Stimulated activated effector memory CD8-positive, alpha-beta T cell treated with anti-CD3 and anti-CD28 coated beads, Interleukin-12 subunit alpha, Interleukin-12 subunit beta, amount 100 ng/mL, for 72 hours (primary cell): Measurements from ENCODE around the gene SERAC1.

Experiments
- ATAC-seq: fragments of 150-1000 bp; cut with Tn5 transposase; 2 replicates; pipeline ENCODE4 v1.10.0; 2021
- DNase-seq, 2 donors: peaks; one replicate each; pipeline ENCODE4 v3.0.0; 2021 to 2022; ENCODE audit warnings: low spot score in 2 of 2
- H3K27ac Mint-ChIP-seq: one replicate; pipeline ENCODE4 v1.8.0; 2022; ENCODE audit warnings: mild to moderate bottlenecking, mixed read lengths
- H3K36me3 Mint-ChIP-seq: one replicate; pipeline ENCODE4 v1.8.0; 2022; ENCODE audit warnings: mild to moderate bottlenecking, mixed read lengths
- H3K4me1 Mint-ChIP-seq: one replicate; pipeline ENCODE4 v1.8.0; 2022; ENCODE audit warnings: mixed read lengths
- H3K4me3 Mint-ChIP-seq: one replicate; pipeline ENCODE4 v1.8.0; 2022; ENCODE audit warnings: mild to moderate bottlenecking, mixed read lengths
- H3K9me3 Mint-ChIP-seq: one replicate; pipeline ENCODE4 v1.8.0; 2022; ENCODE audit warnings: mixed read lengths

Gene SERAC1

DNA sequence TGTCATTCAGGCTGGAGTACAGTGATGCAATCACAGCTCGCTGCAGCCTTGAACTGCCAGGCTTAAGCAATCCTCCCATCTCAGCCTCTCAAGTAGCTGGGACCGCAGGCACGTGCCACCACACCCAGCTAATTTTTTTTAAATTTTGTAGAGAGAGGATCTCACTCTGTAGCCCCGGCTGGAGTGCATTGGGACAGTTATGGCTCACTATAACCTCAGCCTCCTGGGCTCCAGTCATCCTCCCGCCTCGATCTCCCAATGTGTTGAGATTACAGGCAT lies 86.5 kb downstream of the SERAC1 start:
- Mint-ChIP-seq H3K9me3 (no peaks in the 10 kb centered on the region), H3K27ac (no peak overlapping the region), H3K4me3 (no peak overlapping the region), H3K36me3 (peaks cover 99% of the 10 kb centered on the region), H3K4me1 (no peaks in the 10 kb centered on the region)
- DNase-seq (no peak), ATAC-seq (no peak)

DNA sequence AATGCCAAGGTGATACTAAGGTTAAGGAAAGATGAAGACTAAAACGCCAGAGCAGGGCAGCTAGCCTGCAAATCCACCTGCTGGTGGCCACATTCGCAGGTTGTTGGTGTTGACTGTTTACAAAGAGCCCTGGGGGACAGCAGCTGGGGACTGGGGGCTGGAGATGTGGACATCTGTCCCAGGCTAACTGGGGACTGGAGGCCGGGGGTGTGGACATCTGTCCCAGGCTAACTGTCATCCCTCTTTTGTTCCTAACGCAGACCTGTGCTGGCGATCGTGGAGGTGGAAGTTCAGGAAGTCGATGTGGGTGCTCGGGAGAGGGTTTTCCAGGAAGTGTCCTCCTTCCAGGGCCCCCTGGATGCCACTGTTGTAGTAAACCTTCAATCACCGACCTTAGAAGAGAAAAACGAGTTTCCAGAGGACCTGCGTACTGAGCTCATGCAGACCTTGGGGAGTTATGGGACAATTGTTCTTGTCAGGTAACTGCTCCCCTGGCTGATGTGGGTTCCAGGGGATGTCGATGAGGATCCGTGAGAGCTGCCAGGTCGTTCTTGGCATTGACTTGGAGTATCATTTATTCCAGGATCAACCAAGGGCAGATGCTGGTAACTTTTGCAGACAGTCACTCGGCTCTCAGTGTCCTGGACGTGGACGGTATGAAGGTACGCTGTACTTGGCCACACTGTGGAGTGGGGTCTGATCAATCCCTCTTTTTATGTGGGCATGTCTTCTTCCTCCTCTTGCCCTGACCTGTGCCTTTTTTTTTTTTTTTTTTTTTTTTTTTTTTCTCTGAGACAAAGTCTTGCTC lies 87.0 kb downstream of the SERAC1 start:
- H3K4me3 Mint-ChIP-seq = no peak overlapping the region
- no peak overlapping the region for H3K27ac Mint-ChIP-seq
- peaks cover 99% of the 10 kb centered on the region for H3K36me3 Mint-ChIP-seq
- ATAC-seq = no peak
- H3K9me3 Mint-ChIP-seq = no peaks in the 10 kb centered on the region
- no peaks in the 10 kb centered on the region for H3K4me1 Mint-ChIP-seq
- no peak for DNase-seq

DNA sequence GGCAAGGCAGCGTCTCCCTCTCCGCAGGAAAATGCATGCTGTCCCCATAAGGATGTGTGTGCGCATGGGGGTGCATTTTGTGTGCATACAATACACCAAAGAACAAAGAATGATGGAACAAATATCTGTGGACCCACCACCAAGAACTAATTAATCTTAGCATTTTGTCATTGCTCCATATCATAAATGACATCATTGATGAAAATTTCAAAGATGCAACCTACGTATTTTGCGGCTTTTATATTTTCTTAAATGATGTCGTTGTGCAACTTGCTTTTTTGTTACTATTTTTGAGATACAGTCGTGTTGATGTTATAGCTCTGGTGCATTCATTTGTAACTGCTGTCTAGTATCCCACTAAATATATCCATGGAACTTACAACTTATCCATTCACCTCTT lies 89.7 kb downstream of the SERAC1 start:
- DNase-seq (no peak), ATAC-seq (no peak)
- Mint-ChIP-seq H3K27ac (no peak overlapping the region), H3K4me3 (no peak overlapping the region), H3K4me1 (no peaks in the 10 kb centered on the region), H3K36me3 (peaks cover 98% of the 10 kb centered on the region), H3K9me3 (no peaks in the 10 kb centered on the region)

DNA sequence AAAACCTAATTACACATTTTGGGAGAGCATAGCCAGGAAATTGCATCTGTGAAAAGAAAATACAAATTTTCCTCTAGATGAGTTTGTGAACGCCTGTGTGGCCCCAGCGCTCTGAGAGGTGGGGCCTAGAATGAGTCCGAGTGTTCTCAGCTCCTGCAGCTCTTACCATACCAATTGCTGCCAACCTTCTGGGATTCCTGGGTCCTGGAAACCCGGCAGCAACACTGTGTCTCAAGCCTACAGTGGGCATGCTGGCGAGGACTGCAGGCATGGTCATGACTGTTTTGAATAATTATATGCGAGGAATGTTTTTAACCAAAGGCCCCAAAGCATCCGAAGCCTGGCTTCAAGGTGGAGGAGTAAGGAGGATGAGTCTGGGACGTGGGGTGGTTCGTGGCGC lies 90.4 kb downstream of the SERAC1 start:
- Mint-ChIP-seq H3K36me3 (peaks cover 95% of the 10 kb centered on the region), H3K4me3 (no peak overlapping the region), H3K4me1 (no peaks in the 10 kb centered on the region), H3K27ac (no peak overlapping the region), H3K9me3 (no peaks in the 10 kb centered on the region)
- ATAC-seq (no peak), DNase-seq (no peak)

DNA sequence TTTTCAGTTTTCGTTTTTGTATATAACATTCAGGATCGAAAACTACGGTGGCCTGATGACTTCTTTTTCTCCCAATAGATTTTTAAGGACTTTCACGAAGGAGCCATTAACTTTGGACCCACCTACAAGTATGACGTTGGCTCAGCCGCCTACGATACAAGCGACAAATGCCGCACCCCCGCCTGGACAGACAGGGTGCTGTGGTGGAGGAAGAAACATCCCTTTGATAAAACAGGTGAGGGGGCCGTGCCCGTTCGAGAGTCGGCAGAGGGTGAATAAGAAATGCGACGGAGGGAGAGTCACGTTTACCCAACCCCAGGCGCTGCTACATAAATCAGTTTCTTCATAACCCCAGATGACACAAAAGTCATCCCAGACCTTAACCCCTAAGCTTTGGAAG lies 91.5 kb downstream of the SERAC1 start:
- H3K4me1 Mint-ChIP-seq = peaks cover 7% of the 10 kb centered on the region
- H3K9me3 Mint-ChIP-seq = no peaks in the 10 kb centered on the region
- DNase-seq = no peak
- no peak for ATAC-seq
- H3K4me3 Mint-ChIP-seq = no peak overlapping the region
- no peak overlapping the region for H3K27ac Mint-ChIP-seq
- peaks cover 91% of the 10 kb centered on the region for H3K36me3 Mint-ChIP-seq

DNA sequence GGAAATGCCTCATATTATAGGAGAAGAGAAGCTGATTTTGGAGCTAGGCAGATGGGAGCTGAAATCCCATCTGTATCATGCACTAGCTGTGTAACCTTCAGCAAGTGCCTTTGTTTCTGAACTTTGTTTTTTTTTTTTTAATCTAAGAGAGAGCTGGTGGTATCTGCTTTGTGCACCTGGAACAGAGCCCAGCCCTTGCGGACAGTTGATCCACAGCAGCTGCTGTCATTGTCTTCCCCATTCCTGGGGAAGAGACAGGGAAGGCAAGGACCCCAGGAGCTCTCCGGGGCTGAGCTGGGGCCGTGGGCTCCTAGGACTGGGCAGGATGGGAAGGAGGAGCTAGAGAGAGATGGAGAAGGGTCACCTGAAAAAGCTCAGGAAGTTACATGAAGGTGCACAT lies 94.3 kb downstream of the SERAC1 start:
- Mint-ChIP-seq H3K4me1 (peaks cover 14% of the 10 kb centered on the region), H3K9me3 (no peaks in the 10 kb centered on the region), H3K4me3 (no peak overlapping the region), H3K36me3 (peaks cover 63% of the 10 kb centered on the region), H3K27ac (no peak overlapping the region)
- no peak for ATAC-seq
- no peak for DNase-seq

DNA sequence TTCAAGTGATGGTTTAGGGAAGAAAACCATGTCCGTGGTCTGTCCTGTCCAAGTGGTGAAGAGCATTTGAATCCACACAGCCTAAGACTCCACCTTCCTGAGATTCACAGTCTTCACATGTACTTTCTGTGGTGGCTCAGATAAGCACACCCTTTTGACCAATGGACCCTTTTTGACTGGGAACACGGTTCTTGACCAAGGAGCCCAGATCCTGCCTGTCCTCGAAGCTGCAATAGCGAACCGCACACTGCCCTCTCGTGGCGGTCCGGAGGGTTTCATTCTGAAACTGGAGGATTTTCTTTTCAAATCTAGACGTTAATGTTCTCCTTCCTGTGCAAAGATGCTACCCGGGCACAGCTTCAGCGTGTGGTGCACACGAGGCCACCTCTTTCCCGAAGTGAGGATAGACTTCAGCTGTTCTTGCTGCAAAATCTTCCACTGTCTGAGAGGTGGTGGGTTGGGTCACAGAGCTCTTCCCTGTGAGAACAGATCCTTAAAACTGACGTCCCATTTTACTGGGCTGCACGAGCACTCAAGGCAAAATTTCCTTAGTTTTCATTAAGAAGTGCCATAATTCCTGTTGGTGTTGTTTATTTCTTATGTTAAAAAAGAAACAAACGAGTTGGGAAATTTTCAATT lies 95.9 kb downstream of the SERAC1 start:
- DNase-seq = peak; percentile 53 to 80
- Mint-ChIP-seq H3K36me3 (peaks cover 60% of the 10 kb centered on the region), H3K4me1 (peaks cover 28% of the 10 kb centered on the region), H3K9me3 (no peaks in the 10 kb centered on the region), H3K4me3 (no peak overlapping the region), H3K27ac (peak overlapping the region; percentile 38)
- peak; percentile 70 for ATAC-seq

DNA sequence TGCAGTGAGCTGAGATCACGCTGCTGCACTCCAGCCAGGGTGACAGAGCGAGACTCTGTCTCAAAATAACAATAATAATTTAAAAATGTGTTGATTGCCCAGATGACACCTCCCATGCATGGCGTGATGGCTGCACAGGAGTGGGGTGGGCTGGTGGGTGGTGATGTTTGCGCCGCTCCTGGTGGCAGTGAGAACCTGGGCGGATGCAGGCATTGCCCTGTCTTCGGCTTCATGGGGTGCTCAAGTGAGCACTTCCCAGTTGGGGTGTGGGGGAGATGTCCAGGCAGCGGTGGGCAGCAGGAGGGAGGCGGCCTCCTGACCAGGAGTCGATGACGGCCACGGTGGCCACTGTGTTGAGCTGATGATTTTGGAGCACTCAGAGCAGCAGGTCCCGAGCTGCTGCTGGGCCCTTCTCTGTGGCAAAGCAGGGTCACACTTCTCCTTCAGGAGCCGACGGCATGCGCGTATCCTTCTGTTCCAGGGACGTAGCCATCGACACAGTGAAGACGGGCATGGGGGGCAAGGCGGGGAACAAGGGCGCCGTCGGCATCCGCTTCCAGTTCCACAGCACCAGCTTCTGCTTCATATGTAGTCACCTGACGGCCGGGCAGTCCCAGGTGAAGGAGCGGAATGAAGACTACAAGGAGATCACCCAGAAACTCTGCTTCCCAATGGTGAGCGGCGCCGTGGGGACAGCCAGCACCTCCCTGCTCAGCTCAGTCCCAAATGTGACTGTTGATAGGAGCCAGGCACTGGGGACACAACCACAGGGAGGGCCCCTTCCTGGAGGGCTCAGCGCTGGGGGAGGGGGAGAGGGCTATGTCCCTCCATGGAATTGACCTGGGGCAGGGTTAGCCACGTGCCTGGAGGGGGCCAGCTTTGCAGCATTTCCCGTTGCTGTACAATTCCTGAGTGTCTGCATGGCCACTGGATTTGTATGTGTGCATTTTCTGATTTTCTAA lies 96.7 kb downstream of the SERAC1 start:
- Mint-ChIP-seq H3K4me1 (peaks cover 28% of the 10 kb centered on the region), H3K27ac (peak overlapping the region; percentile 38), H3K4me3 (no peak overlapping the region), H3K36me3 (peaks cover 55% of the 10 kb centered on the region), H3K9me3 (no peaks in the 10 kb centered on the region)
- ATAC-seq (peak; percentile 9), DNase-seq (no peak)

DNA sequence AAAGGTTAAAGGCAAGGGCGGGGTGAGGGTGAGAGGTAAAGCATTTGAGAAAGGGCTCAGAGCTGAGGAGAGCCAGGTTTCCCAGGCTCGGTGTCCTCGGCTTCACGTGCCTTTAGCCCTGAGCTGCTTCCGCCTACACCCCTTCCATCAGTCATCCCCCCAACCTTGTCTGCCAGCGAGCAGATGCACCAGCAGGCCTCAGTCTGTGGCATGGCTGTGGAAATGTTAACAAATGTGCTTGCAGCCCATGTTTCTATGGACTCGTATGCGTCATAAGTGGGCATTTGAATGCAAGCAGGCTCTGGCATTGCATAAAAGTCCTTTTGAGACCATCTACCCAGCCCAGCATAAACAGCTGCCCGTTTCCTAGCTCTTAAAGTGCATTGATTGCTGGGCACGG lies 97.5 kb downstream of the SERAC1 start:
- Mint-ChIP-seq H3K4me1 (peaks cover 28% of the 10 kb centered on the region), H3K4me3 (no peak overlapping the region), H3K27ac (no peak overlapping the region), H3K36me3 (peaks cover 46% of the 10 kb centered on the region), H3K9me3 (no peaks in the 10 kb centered on the region)
- DNase-seq (no peak), ATAC-seq (no peak)

DNA sequence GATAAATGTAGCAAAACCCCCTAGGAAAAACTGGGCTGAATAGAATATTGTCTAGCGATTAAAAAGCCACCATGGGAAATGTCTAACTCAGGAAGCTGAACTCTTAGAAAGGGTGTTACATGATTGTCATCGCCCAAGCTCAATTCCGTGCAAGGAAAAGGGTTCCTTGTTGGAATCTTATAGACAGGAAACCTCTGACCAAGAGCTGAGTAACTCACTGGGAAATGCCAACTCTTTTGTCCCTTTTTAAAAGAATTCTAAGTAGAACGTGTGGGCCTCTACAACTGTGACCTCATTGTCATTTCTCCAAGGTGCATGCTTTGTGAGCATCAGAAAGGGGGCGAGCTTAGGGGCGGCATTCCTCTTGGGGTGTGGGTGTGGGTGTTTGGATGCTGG lies 98.3 kb downstream of the SERAC1 start:
- no peaks in the 10 kb centered on the region for H3K9me3 Mint-ChIP-seq
- peaks cover 40% of the 10 kb centered on the region for H3K36me3 Mint-ChIP-seq
- H3K4me3 Mint-ChIP-seq = no peak overlapping the region
- peak overlapping the region; percentile 84 for H3K27ac Mint-ChIP-seq
- peaks cover 28% of the 10 kb centered on the region for H3K4me1 Mint-ChIP-seq
- DNase-seq (no peak), ATAC-seq (no peak)

DNA sequence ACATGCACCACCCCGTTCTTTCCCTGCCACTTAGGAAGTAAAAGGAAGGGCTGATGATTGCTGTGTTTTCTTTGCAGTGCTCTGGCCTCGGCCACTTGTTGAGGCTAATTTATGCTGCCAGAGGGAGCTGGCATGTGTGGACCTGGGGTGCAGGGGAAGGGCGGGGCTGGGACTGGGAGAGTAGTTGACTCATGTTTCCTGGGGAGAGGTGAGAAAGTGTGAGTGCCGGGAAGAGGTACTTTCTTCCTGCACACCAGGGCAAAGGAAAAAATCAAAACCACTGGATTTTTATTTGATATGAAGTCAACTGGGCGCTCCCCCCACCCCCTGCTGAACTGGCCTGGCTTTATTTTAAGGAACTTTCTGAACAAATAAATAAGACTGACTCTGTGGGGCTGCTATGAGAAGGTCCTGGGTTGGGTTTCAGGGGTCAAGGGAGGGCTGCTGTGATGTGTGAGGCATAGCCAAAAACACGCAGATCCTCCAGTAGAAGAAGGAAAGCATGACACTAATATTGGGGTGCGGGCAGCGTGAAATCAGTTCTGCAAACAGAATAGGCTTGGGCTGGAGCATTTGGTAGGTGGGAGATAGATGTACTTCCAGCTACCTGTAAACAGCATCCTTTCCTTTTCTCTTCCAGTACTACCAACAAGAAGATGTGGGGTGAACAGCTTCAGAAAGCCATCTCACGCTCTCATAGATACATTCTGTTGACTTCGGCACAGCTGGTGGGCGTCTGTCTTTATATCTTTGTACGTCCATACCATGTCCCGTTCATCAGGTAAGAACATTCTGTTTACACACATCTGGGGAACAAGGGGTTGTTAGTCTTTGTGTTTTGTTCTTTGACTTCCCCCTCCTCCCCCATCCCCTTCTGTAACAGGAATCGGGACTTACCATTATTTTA lies 98.9 kb downstream of the SERAC1 start:
- peak overlapping the region; percentile 84 for H3K27ac Mint-ChIP-seq
- ATAC-seq = peak; percentile 29

DNA sequence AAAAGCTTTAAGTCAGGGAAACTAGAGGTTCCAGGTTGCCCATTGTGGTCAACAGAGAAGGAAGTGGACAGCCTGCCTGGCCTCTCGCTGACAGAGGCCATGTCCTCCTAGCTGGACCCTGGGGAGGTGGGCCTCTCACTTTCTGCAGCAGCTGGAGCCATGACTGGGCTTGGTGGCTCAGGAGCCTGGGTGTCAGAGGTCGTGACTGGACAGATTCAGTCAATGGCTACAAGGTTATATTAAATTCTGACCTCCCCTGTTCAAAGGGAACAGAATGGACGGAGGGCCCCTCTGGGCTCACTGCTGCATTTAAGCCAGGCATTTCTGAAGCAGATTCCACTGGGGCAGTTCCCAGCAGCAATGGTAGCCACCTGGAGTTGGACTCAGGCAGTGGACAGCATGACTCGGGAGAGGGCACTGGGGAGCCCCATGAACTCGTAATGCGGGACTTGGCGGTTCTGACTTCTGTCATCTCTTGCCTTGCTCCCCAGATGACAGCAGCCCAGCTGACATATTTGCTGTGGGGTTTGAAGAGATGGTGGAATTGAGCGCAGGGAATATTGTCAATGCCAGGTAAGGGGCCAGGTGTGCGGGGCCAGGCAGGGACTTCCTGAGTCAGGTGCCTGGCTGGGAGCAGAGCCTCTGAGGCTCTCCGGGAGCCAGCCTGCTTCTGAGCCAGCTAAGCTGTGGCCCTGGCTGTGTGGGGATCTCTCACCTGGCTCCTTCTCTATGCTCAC lies 99.7 kb downstream of the SERAC1 start:
- Mint-ChIP-seq H3K9me3 (no peaks in the 10 kb centered on the region), H3K36me3 (peaks cover 34% of the 10 kb centered on the region), H3K27ac (peak overlapping the region; percentile 84), H3K4me1 (peaks cover 28% of the 10 kb centered on the region), H3K4me3 (no peak overlapping the region)
- ATAC-seq (no peak), DNase-seq (no peak)

More for the DNA sequence above, 98.9 kb downstream of the SERAC1 start:
- Mint-ChIP-seq H3K4me1 (peaks cover 28% of the 10 kb centered on the region), H3K9me3 (no peaks in the 10 kb centered on the region), H3K4me3 (no peak overlapping the region), H3K36me3 (peaks cover 34% of the 10 kb centered on the region)
- no peak for DNase-seq

DNA sequence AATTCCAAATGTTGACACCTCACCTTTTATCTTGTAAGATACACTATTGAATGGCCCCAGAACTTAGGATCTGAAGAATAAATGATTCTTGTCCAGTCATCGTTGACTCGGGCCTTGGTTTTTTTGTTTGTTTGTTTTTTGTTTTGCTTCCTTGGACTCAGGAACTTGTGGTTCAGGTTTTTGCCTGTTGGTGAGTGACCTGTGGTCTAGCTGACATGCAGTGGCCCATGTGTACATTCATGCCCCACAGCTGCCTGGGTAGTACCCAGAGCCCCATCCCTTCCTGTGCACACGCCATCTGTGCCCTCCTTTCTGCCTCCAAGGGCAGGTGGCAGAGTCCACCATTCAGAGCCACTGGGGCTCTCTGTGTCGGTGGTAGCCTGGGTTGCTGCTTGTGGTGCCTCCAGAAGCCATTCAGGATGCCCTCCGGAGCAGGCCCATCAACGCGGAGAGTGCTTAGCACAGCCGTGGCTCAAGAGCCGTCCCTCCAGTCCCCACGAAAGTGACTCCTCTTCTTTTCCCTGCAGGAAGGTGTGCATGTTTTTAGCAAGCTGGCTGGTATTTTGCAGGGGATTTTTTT lies 100.5 kb downstream of the SERAC1 start:
- Mint-ChIP-seq H3K27ac (no peak overlapping the region), H3K4me3 (no peak overlapping the region), H3K9me3 (no peaks in the 10 kb centered on the region), H3K4me1 (peaks cover 28% of the 10 kb centered on the region), H3K36me3 (peaks cover 36% of the 10 kb centered on the region)
- ATAC-seq (no peak), DNase-seq (no peak)
